ENCODE data around the gene FERD3L. TPM values are rescaled to one million over a fixed set of nuclear protein-coding genes. Genes with fewer than 3 reads are reported as not detected.

Gene FERD3L
- total and polyA plus RNA-seq, 2 of the 13 experiments (the other 11 are each of a cell fraction or from before 2014, with no cell fraction given): not detected

DNA sequence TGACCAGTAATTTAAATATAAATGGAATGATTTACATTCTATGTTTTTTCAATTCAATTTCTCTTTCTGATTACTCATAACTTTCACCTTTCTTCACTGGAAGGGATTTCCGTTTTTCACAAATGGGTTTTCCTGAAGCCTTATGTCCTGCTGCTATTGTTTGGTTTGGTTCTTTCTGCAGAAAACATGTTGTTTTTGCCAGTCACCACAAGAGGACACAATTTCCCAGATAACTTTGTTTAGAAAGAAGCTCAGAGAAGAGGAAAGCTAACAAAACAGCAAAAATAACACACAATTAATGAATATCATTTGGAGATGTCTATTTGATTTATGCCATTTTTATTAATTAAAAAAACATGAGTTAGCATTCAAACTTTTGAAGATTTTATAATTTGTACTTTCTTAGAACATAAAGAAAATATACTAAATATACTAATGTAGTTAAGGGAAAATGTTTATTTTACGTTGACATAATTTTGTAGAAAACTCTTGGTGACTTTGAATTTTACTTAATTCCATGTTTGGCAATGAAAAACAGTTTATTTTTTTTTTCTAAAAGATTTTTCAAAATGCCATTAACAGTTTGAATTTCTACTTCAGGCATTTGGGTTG is 23.1 kb downstream of the FERD3L start (continued):
- TF ChIP-seq AHDC1 (CRISPR knock-in tag; IDR thresholded peaks at IDR 0.05; ENCODE audit: borderline replicate concordance) (no peak), NKX3-1 (CRISPR knock-in tag; IDR thresholded peaks at IDR 0.05) (no peak), NFIC (IDR thresholded peaks at IDR 0.05; ENCODE audit: low read length) (no peak), ZZZ3 (CRISPR knock-in tag; IDR thresholded peaks at IDR 0.05; ENCODE audit: borderline replicate concordance) (no peak), NFYC (CRISPR knock-in tag; IDR thresholded peaks at IDR 0.05) (no peak), RBM22 (optimal IDR thresholded peaks at IDR 0.05; ENCODE audit: low read length) (no peak), ATAD3A (CRISPR knock-in tag; IDR thresholded peaks at IDR 0.05) (no peak), ASH2L (IDR thresholded peaks at IDR 0.05; ENCODE audit: insufficient read length, low read depth, low read length) (no peak), ZNF275 (CRISPR knock-in tag; IDR thresholded peaks at IDR 0.05; ENCODE audit: borderline replicate concordance) (no peak), MYPOP (CRISPR knock-in tag; IDR thresholded peaks at IDR 0.05) (no peak), STAG1 (CRISPR knock-in tag; IDR thresholded peaks at IDR 0.05) (peak; percentile 17; the same call in 1 of the 2 replicates)
- TF ChIP-seq, protein P1, sequence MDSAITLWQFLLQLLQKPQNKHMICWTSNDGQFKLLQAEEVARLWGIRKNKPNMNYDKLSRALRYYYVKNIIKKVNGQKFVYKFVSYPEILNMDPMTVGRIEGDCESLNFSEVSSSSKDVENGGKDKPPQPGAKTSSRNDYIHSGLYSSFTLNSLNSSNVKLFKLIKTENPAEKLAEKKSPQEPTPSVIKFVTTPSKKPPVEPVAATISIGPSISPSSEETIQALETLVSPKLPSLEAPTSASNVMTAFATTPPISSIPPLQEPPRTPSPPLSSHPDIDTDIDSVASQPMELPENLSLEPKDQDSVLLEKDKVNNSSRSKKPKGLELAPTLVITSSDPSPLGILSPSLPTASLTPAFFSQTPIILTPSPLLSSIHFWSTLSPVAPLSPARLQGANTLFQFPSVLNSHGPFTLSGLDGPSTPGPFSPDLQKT (CRISPR knock-in tag; IDR thresholded peaks at IDR 0.05; ENCODE audit: borderline replicate concordance): no peak

All from HepG2 (cell line).